HG03159 (cell line): Measurements from ENCODE around the gene HLA-DOB.

Experiments used
- ATAC-seq: cut with Tn5 transposase; IDR thresholded peaks from one replicate; pipeline ENCODE4 v1.9.1; 2021; ENCODE audit warnings: mild to moderate bottlenecking, moderate library complexity; ENCODE audit not compliant: unreplicated experiment

HLA-DOB gene

DNA sequence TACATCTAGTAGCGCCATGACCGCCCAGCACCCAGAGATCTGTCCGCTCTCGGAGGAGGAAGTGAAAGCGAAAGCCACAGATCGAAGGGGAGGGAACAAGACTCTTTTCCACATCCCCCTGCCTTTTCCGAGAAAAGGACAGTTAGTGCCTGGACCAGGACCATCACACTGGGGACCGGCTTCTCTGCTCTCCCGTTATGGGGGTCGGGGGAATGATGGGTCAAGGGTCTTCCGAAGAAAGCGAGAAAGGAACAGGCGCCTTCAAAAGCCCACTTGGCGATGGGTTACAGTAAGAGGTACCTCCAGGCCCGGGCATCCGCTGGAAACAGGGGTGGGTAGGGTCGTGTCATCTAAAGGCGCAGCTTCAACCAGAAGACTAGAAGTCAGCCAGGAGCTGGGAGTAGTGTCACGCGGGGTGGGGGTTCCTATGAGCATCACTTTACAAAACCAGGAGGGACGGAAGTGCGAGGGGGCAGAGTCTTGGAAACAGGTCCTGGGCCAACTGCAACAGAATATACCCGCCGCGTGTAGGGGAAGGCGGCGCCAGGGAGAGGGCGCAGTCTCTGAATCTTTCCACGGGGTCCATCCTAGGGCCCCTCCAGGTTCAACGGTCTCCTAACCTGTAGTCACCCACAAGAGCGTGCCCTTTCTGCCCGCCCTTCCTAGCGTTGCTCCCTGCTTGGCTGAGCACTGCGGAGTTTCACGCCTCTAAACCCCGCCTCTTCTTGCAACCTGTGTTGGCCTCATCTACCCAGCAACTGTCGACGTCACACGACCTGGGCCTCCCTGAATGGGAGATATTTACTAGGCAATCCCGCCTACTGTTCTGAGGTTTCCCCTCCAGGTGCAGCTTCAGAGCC, 27.4 kb upstream of the HLA-DOB start, which contains the start of gene PSMB8:
Gene PSMB8 (minus strand): TSS at position 69 of the 860 bp plus-strand sequence. CDS start 51 bp downstream, at position 18.
- ATAC-seq: peak; percentile 64

DNA sequence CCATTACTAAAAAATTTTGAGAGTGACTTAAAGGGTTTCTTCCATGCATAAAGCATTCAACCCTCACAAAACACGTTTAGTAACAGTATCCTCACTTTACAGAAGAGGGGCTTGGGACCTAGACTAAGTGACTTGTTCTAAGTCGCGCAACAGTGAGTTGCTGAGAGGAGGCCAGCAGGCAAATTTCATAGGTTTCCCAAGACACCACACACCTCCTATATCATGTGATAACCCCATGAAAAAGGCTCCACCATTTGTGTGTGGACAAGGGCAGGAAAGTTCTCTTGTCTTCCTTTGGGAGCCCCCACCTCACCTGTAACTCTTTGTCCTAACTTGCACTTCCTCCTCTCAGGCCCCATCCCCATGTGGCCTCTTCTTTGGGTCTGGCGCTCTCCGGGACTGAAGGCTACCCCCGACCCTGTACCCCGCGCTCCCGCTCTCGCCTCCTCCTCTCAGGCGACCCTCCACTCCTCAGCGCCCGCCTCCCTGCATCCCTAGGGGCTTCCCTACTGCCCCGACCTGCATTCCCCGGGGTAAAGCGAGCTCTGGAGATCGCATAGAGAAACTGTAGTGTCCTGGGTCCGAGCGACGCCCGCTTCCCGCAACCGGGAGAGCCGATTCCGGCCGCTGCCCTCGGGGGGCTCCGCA, 26.7 kb upstream of the HLA-DOB start:
- peak; percentile 1 for ATAC-seq

DNA sequence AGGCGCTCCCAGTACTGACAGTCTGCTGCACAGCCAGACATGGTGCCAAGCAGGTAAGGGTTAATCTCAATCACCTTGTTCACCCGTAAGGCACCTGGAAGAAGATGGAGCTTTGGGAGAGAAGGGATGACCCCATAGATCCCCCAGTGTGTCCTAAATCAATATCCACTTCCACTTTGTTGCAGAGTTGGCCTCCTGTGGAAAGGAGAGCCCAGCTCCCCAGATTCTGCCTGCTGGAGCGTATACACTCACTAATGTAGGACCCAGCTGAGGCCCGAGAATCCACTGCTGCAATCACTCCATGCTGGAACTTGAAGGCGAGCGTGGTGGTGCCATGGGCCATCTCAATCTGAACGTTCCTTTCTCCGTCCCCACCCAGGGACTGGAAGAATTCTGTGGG, 25.9 kb upstream of the HLA-DOB start:
- ATAC-seq: no peak

DNA sequence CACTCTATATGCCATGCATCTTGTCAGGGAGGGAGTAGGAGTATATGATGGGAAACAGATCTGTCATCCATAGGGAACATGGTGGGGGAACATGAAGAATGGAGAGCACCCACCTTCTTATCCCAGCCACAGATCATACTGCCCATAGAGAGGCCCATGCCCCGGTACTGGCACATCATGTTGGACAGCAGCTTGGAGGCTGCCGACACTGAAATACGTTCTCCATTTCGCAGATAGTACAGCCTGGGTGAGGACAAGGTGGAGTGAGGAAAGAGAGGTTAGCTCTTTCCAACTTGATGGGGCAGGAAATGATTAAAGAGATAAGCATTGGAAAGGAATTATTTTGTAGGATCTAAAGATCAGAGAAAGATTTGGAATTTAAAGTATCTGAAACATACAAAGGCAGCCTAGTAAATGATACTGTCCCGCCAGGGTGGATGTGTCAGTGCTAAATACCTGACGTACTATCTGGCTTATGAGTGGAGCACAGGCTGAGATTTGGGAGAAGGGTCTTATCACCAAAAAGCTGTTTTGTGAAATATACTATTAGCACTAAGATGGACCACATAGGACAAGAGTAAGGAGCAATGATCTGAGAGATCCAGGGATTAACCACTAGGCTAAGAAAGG, 25.3 kb upstream of the HLA-DOB start:
- no peak for ATAC-seq

DNA sequence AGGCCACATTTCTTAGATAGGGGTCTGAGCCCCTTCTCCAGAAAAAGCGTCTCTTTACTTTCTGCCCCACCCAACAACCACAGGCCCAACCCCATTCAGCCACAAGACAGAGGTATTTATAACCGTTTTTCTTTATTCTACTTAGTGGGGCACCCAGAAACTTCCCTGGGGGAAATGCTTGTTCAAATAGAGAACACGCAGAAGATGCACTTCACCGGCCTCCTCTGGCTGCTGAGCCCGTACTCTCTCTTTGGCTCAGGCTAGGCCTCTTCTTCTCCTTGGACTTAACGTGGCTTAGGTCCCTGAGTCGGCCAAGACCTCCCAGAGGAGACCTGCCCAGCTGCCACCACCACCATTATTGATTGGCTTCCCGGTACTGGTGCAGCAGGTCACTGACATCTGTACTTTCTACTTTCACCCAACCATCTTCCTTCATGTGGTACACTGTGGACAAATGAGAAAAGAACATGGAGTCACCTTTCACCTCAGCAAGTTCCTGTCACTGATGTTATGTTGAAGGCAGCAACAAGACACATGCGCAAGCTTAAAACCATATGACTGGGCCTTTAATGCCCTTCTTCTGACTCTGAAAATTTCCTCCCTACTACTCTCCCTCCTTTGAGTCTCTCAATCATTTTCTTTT, 23.9 kb upstream of the HLA-DOB start:
- no peak for ATAC-seq

DNA sequence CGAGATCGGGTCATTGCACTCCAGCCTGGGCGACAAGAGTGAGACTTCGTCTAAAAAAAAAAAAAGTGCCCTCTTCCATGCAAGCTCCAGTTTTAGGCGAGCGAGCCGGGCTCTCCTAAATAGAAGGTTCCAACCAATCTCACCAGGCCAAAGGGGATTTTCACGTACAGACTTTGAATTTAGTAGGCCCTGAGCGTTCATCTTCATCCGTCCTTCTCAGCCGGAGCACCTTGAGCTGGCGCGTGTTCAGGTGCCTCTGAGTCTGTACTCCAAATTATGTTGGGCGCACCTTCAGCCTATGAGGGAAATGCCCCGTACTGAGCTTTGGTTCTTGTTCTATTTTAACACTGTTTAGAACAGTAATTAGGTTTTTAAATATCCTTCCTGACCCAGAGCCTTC, 22.6 kb upstream of the HLA-DOB start:
- ATAC-seq: no peak

DNA sequence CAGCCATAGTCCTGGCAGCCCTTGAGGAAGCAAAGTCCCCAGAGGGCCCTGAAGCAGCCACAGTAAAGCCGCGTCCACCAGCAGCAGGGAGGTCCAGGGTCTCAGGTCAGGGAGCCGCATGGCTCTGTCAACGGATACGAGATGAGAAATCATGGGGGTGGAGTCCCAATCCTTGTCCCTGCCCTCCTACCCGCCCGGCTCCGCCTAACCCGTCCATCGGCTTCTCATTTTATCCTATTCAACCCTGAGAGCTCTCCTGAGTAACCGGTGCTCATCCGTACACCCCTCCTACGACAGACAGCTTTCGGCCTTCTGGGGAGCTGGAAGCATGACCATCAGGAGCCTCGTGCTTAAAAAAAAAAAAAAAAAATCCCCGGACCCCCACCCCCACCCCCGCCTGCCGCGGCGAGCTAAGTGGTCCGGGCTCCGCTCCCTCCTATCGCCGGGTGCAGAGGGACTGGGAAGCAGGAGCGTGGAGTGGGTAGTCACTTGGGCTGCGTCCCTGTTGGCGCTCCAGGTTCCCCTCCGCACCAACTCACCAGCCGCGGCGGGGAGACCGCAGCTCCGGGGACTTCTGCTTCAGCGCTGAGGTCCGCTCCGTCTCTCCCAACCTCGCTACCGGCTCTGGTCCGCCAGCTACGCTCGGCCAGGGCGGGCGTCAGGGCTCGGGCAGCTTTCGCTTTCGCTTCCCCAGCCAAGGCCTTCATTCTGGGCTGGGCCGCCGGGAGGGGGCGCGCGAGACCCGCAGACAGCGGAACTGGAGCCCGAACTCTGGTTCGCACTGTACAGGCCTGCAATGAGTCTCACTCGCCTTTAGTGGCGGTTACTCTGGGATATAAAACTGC, 21.5 kb upstream of the HLA-DOB start, which contains the start of gene TAP2:
Gene TAP2 (minus strand): TSS at position 626 of the 845 bp plus-strand sequence. CDS start 506 bp downstream, at position 120.
- ATAC-seq: peak; percentile 75

DNA sequence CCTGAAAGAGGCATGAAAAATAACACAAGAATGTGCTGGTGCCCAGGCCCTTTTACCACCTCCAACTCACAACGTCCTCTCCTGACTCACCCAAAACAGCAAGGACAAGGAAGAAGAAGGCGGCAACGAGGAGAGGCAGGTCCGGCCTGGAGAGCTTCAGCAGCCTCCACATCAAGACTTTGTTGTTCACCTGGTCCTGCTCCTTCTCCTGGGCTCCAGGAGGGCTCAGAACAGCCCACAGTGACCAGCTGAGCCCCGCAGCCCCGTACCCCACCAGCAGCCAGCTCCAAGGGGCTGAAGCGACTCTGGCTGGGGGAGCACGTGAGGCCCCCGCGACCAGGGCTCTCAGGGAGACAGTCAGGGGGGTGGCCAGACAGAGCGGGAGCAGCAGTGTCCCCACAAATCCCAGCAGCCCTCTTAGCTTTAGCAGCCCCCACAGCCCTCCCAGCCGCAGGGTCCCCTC, 20.9 kb upstream of the HLA-DOB start:
- ATAC-seq: no peak

DNA sequence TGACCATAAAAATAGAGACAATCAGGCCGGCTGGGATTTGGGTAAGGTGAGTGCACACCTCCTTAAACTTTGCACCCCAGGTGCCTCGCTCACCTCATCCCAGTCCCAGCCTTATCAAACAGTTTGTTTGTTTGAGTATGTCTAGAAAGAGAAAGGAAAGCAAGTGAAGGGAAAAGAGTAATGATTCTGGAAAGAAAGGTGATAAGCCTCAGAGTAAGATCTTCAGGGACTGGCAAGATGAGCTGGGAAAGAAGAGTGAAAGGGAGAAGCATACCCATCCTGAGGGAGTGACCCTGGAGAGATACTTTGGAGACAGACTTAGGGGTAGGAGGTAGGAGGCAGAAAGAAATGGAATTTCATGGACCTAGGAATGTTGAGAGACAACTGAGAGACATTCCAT, 20.1 kb upstream of the HLA-DOB start:
- ATAC-seq: no peak

DNA sequence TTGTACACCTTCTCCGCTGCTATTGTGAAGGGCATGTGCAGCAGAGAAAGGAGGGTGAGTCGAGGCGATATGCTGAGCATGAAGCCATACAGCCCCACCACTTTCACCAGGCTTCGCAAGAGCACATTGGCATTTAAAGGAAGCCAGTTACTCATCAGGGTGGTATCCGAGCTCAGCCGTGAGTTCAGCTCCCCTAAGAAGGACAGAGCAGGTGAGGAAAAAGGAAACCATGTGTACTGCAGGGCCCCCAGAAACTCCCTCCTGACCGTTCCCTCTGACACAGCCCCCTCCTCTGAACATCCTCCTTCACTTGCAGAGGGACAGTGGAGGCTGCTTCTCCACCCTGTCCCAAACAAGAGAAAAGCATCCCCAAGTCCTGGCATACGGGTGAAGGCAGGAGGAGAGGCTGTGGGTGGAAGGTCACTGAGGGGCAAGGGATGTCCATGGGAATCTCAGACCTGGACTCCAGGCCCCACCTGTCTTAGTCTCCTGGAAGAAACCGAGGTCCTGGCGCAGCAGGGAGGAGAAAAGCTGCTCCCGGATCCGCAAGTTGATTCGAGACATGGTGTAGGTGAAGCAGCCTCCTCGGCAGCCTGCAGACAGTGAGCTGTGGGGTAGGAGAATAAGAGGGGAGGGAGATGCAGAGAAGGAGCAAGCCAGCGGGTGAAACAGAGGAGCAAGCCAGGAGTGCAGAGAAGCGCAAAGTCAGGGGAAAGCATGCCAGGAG, 18.5 kb upstream of the HLA-DOB start:
- no peak for ATAC-seq

DNA sequence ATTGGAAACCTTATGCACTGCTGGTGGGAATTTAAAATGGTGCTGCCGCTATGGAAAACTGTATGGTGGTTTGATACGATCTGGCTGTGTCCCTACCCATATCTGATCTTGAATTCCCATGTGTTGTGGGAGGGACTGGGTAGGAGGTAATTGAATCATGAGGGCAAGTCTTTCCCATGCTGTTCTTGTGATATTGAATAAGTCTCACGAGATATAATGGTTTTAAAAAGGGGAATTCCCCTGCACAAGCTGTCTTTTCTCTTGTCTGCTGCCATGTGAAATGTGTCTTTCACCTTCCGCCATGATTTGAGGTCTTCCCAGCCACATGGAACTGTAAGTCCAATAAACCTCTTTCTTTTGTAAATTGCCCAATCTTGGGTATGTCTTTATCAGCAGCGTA, 16.9 kb upstream of the HLA-DOB start:
- no peak for ATAC-seq

DNA sequence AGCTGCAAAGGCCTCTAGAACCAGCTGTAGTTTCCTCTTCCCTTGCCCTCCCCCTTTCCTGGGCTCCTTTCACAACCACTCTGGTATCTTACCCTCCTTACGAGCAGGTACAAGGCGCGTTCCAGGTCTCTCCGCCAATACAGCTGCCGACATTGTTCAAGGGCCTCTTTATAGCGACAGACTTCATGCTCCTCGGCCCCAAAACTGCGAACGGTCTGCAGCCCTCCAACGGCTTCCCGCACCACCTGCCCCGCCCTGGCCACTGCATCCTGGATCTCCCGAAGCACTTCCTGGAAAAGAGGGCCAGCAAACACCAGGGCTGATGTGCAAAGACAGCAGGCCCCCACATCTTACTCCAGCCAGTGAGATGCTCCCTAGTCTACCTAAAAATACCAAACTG, 15.7 kb upstream of the HLA-DOB start:
- ATAC-seq: no peak

DNA sequence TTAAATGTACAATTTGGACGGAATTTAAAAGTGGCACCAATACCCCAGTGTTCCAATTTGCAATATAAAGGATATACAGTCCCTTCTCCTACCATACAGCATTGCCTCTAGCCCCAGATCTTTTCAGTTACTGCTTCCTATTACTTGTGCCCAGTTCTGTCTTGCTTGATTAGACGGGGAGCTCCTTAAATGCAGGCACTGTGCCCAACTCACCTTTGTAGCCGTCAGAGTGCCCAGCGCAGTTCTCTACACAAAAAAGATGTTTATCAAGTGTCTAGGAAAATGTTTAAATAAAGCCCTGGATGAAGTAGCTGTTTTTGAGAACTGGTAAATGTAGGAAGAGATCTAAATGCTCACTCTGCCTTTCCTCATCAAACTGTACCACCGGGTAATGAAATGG, 14.1 kb upstream of the HLA-DOB start:
- no peak for ATAC-seq

DNA sequence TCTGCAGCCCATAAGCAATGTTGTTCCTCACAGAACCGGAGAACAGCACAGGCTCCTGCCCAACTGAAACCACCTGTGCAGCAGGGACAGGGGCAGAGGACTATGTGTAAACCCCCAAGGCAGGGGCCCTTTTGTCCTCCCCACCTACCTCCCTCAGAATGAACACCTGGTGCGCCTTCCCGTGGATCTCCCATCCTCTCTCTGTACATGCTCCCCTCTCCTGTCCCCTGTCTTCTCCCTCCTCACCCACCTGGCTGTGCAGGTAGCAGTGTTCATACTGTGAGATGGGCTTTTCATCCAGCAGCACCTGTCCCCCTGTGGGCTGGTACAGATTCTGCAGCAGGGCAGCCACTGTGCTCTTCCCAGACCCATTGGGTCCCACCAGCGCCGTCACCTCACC, 13.2 kb upstream of the HLA-DOB start:
- no peak for ATAC-seq

DNA sequence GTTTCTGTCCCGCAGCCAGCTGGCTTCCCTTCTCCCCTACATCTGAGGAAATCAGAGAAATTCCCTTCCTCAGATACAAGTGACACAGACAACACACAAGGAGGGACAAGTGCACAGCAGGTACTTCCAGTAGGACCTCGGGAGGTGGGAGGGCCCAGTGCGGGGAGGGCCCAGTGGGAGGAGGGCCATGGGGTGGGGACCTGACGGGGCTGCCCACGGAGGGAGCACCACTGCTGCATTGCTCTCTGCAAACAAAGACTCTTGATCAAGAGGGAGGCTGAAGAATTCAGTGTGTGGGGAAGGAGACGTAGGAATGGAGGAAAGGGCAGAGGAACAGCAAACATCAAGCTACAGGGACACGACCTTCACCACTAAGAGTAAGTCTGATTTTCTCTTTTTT, 12.7 kb upstream of the HLA-DOB start:
- no peak for ATAC-seq

DNA sequence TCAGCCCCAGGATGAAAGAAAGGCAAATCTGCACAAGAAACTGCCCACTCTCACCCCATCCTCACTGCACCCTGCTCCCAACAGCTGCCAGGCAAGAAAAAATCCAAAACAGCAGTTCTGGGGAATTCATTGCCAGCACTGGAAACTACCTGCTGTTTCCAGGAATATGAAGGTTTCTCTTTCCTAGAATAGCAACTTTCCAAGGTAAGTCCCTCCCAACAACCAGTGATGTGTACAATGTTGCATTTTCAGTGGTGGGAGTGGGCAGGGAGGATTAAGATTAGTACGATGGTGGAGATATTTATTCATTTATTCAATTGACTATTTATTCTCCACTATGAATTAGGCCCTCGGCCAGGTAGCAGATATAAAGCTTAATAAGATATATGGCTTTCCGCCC, 10.2 kb upstream of the HLA-DOB start:
- ATAC-seq: no peak

DNA sequence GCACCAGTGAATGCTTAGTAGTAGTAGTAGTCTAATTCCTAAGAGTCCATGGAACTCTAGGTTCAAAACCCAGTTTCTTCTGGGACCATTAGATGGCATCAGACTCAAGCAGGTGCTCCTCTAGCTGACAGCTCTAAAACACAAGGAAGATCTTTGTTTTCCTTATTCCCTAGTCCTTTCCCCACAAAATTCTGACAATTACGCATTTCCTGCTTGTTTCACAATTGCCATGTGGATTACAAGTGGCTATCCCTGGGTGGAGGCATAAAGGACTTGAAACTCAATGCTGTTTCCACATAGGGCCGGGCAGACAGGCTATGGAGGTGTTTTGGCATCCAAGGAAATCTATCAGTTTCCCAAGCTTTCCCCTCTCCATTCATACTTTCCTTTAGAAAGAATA, 9.2 kb upstream of the HLA-DOB start:
- ATAC-seq: no peak

DNA sequence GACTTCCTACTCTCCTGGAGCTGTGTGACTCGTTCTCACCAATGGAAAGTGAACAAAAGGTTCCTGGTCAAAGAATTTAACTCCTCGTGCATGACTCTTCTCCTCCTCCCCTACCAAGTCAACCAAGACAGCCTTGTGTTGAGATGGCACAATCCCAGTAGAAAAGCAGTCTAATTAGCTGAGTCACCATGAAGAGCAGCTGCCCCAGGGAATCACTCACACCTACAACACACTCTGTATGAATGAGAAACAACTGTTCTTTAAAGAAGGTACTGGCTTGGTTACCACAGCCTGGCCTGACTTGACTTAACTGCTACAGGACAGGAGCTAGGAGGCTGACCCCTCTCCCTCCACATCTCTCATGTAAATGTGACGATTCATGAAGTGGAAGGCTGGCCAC, 2.9 kb upstream of the HLA-DOB start:
- ATAC-seq: no peak

DNA sequence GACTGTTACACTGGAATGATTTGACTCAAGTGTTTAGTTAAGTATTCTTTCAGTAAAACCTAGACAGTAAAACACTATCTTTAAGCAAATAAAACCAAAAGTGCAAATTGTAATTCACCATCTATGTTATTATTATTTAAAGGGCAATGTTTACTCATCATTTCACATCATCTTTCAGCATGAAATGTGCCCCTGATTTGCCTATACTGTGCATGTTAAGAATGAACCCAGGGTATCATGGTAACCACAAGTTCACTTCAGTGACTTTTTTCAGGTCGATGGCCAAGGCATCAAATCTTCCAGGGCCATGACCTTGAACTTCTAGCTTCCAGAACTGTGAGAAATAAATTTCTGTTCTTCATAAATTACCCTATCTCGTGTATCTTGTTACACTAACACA, 2.1 kb upstream of the HLA-DOB start:
- ATAC-seq: no peak

DNA sequence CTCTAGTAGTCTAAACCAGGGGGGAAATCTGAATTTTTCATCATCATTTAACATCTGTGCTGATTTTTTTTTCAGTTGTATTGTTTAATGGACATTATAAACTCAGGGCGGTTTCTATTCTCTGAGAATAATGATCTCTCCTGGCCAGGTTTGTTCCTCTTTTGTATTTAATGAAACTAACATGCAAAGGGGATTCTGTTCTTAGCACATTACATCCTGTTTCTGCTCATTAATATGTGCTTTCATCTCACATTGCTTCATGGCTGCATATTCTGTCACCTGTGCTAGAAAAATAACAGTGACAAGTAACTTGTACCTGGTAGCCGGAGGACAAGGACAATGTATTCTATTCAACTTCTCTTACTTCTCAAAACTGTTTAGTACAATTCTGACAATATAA, 806 bp downstream of the HLA-DOB start:
- ATAC-seq: peak; percentile 62
